Epithelial cell of prostate (primary cell): ENCODE results near the gene EXPH5.

Source experiments
- DNase-seq: peaks from one replicate; pipeline ENCODE4 v3.0.0-alpha.2; 2011; ENCODE audit warnings: low read depth, low spot score
- H3K27ac ChIP-seq: fragments of 450-650 bp; 2 replicates; pipeline ENCODE4 v1.5.1; 2017; ENCODE audit warnings: mild to moderate bottlenecking

The EXPH5 gene

GRCh38 chr11:108565653-108566052, 27.9 kb downstream of the EXPH5 start:
- no peak for DNase-seq
- H3K27ac ChIP-seq: no peak overlapping the region

DNA sequence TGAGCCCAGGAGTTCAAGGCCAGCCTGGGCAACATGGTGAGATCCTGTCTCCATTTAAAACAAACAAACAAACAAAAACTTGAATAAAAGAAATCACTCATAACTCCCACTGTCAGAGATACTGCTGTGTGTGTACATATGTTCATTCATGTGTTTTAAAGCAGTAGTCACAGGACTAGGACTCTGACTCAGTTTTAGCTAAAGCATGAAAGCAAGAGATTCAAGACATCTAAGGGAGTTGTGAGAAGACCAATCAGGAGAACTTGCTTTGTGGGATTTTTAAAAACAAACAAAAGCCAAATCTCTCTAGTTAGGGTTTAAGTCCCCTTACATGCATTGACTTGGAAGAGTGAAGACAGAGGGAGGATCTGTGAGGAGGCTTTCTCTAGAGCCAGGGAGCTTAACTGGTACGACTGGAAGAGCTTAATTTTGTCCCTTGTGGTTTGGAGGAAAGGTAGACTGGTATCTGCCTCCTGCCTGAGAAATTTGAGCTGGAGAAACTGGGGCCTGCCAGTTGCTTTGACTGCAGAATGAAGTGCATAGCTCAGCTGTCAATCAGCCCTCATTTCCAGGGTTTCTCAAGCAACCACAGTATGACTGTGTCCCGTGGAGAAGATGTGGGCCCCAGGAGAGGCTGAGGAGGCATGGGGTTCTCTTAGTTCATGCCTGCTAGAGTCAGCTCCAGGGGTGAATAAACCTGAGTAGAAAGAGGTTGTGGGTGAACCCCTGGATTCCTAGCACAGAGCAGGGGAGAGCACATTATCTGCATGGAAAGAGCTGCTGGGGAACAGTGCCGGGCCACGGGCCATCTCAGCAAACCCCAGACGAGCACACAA, 30.6 kb downstream of the EXPH5 start:
- no peak for DNase-seq
- no peak overlapping the region for H3K27ac ChIP-seq

GRCh38 chr11:108561535-108561991, 32.0 kb downstream of the EXPH5 start:
- no peak for DNase-seq
- peak overlapping the region; percentile 9 for H3K27ac ChIP-seq

- no peak for DNase-seq
Measured at GRCh38 chr11:108559904-108560303, 33.7 kb downstream of the EXPH5 start.

GRCh38 chr11:108559340-108559739, 34.2 kb downstream of the EXPH5 start:
- no peak for DNase-seq
- no peak overlapping the region for H3K27ac ChIP-seq

More at GRCh38 chr11:108559904-108560303, 33.7 kb downstream of the EXPH5 start:
- H3K27ac ChIP-seq: no peak overlapping the region

DNA sequence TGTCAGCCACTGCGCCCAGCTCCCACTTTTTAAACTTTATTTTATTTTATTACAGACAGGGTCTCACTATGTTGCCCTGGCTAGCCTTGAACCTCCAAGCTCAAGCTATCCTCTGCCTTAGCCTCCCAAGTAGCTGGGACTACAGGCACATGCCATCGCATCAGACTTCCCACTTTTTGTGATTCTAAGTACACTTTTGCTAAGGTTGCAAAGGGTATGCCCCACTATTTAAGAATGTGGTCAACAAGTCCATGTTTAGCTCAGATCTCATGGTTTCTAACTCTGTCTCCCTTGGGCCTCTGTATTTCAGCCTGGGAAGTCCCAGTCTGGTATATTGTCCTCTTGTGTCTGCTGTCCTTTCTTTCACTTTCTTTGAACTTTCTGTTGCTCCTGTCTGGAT, 35.3 kb downstream of the EXPH5 start:
- H3K27ac ChIP-seq: no peak overlapping the region
- no peak for DNase-seq

DNA sequence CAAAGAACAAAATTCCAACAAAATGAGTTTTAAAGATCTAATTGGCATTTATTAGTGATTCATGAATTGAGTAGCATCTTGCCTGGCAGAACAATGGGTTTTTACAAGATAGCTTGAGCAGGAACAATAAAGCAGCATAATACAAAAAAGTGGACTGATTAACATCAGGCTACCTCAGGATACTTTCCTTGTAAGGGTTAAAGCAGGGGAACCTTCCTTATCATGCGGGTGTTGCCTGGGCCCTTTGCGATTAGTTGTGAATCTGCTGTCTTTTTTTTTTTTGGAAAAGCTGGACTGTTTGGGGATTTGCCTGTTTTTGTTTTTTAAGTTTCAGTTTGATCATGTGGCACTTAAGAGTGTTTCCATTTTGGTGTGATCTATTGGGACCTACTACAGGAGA, 37.5 kb downstream of the EXPH5 start:
- no peak overlapping the region for H3K27ac ChIP-seq
- no peak for DNase-seq

- no peak for DNase-seq
- H3K27ac ChIP-seq: no peak overlapping the region
Measured at GRCh38 chr11:108551651-108552462, 41.7 kb downstream of the EXPH5 start.

- no peak for DNase-seq
- H3K27ac ChIP-seq: no peak overlapping the region
Measured at GRCh38 chr11:108549319-108549885, 44.2 kb downstream of the EXPH5 start.

DNA sequence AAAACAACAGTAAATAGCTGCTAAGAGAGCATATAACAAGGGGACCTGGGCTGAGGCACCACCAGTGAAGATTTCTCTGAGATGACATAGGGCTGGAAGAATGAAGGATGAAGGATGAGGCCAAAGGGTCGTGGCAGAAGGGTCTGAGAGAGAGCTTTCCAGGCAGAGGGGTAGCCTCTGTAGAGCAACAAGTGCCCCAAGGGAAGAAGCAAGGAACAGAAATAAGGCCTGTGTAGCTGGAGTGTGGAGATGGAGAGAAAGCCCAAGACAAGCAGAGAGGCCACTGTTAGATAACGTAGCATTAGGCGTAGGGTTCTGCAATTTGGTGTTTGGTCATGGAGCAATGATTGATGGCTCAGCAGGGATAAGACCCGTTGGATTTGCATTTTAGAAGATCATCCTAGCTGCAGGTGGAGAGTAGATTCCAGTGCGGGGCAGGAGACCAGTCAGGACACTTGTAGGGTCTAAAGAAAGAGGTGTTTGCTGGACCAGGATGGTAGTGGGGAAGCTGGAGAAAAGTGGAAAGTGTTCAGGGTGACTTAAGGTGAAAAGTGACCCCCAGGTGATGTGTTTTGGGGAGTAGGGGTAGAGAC, 47.6 kb downstream of the EXPH5 start:
- no peak for DNase-seq
- H3K27ac ChIP-seq: no peak overlapping the region

DNA sequence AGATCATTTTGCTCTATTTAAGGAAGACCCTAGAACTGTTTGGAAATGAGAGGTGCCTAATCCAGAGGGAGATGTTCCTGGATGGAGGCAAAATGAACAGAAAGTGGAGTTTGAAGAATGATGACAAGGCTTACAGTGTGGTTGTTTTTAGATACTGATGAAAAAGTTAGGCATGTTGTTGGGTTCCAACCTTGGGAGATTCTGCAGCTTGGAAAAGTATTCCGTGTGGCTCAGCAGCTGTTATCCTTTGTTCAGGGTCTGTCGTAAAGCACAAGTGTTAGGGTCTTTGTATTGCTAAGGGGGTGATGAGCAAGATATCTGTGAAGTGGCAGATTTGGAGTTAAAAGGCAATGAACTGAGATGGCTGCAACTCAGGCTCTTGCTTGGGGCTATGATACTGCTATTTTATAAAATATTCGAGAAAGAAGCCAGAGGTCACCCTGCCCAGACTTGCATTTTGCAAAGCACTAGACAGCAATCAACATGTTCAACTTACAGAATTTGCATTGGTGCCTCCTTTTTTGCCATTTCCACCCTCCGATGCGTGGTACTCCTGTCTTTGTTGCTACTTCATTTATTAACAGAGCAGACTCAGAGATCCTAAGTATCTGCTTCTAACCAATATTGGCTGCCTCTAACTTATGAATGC, 50.1 kb downstream of the EXPH5 start:
- no peak for DNase-seq
- H3K27ac ChIP-seq: no peak overlapping the region

DNA sequence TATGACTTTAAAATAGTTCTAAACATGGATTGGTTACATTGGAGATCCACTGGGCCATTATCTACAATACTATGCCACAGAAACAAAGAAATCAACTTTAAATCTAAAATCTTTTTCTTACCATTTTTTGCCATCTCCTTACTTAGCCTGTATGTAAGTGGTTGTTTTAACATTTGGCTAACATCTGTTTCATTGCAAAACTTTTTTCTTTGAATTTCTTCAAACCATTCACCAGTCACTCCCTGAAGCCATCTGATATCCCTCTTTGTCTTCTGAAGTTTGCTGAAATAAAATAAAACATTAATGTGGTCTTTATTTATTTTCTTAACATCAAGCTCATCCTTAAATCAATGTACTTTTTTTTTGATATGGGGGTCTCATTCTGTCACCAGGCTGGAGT, 52.0 kb downstream of the EXPH5 start:
- no peak overlapping the region for H3K27ac ChIP-seq
- DNase-seq: no peak

DNA sequence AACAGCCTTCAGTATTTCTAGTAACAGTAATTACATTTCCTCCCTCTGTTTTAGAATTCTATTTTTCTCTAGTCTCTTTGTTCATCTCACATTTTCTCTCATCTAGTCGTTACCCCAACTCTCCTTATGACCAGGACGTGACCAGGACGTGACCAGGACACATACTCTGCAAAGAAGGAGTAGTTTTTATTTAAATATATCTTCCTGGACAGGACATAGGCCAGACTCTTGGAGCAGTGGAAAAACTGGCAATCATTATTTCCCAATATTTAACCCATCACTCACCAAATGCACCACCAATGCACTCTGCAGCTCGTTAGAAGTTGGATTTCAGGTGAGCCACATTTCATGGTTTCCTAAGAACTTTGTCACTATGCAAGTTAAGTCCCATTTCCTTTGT, 55.1 kb downstream of the EXPH5 start:
- DNase-seq: no peak
- peak overlapping the region; percentile 35 for H3K27ac ChIP-seq

DNA sequence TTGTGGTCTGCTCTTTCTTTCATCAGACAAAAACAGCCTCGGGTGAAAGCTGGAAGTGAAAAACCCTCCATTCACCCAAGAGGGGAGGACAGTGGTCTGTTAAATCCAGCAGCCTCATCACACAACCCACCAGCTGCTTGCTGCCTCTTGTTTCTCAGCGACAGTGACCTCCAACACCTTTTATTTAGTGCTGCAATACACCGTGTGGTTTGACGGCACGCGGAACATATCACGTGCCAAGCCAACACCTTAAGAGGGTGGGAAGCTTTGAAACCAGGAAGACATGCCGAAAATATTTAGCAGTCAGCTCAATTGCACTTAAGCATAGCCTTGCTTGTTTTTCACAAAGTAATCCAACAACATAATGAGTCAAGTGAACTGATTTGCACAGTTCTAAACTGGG, 55.5 kb downstream of the EXPH5 start:
- H3K27ac ChIP-seq: peak overlapping the region; percentile 35
- peak; percentile 40 for DNase-seq

DNA sequence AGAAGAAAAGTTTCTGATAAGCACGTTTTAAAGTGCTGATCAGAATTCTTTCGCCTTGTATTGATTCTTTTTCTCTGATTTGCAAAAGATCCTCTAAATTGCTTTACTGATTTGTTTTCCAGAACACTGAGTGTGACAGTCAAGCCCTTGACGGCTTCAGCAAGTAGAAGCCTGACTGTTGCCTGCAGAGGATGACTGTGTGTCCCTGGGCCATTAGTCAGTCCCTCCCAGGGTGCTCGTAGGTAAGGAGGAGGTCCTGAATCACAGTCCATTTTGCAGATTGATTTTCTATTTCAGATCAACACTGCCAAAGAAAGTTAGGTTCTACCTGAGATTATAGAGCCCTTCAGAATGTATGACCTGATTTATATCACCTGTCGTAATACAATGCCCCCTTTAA, 56.8 kb downstream of the EXPH5 start:
- DNase-seq: peak; percentile 34
- no peak overlapping the region for H3K27ac ChIP-seq

- no peak for DNase-seq
- H3K27ac ChIP-seq: no peak overlapping the region
Measured at GRCh38 chr11:108535384-108535955, 58.1 kb downstream of the EXPH5 start.

- no peak overlapping the region for H3K27ac ChIP-seq
- no peak for DNase-seq
Measured at GRCh38 chr11:108534274-108534882, 59.2 kb downstream of the EXPH5 start.

DNA sequence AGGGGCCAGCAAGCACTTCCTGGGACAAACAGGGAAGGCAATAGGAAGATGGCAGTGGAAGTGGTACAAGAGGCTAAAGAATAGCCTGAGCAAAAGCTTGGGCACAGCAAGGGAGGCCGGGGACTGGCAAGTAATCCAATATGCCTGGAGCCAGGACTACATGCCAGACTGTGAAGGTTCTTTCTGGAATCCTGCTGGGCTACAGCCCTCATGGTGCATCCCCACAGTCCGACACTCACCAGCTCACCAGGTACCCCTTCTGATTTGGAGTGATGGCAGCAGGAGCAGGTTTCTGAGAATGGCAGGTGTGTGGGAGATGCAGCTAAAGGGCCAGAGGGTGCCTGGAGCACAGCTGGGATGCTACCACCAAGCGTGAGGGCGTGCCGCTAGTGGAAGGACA, 63.1 kb downstream of the EXPH5 start:
- DNase-seq: no peak

GRCh38 chr11:108527382-108527781, 66.2 kb downstream of the EXPH5 start:
- no peak overlapping the region for H3K27ac ChIP-seq
- no peak for DNase-seq

More for the DNA sequence above, 63.1 kb downstream of the EXPH5 start:
- H3K27ac ChIP-seq: no peak overlapping the region
